Upper lobe of left lung (tissue), 6 donors: Measurements from ENCODE around the gene KSR2. TPM values are rescaled to one million over a fixed set of nuclear protein-coding genes. Genes with fewer than 3 reads are reported as not detected.

Experiments
- ATAC-seq, 2 donors: fragments of 200-7000 bp; cut with Tn5 transposase; one replicate each; pipeline ENCODE4 v1.9.1; 2022; ENCODE audit warnings: mild to moderate bottlenecking in 2 of 2, moderate library complexity in 2 of 2; ENCODE audit not compliant: low FRiP score in 2 of 2
- DNase-seq, 2 donors: peaks; one replicate each; pipeline ENCODE4 v3.0.0-alpha.2; 2019 to 2020
- H3K27ac ChIP-seq, 4 donors: fragments of 200-600 bp; sonication (generic); one replicate each; pipeline ENCODE4 v1.5.1; 2016 to 2019
- H3K27me3 ChIP-seq, 4 donors: fragments of 200-600 bp; sonication (generic); one replicate each; pipeline ENCODE4 v1.5.1; 2017 to 2019
- H3K36me3 ChIP-seq, 4 donors: fragments of 200-600 bp; sonication (generic); one replicate each; pipeline ENCODE4 v1.5.1; 2016 to 2019
- H3K4me1 ChIP-seq, 4 donors: fragments of 200-600 bp; sonication (generic); one replicate each; pipeline ENCODE4 v1.5.1; 2018 to 2019
- H3K4me3 ChIP-seq, 4 donors: fragments of 200-600 bp; sonication (generic); one replicate each; pipeline ENCODE4 v1.5.1; 2017 to 2019; ENCODE audit warnings: mild to moderate bottlenecking in 2 of 4, moderate library complexity in 1 of 4
- H3K9me3 ChIP-seq, 4 donors: fragments of 200-600 bp; sonication (generic); one replicate each; pipeline ENCODE4 v1.5.1; 2018 to 2019
- EP300 ChIP-seq, 4 donors: sonication (generic); formaldehyde crosslinking; IDR thresholded peaks; one replicate each; pipeline ENCODE4 v1.5.1; 2017; ENCODE audit warnings: antibody characterized with exemption in 4 of 4, control low read depth in 2 of 4
- POLR2A ChIP-seq, 4 donors: fragments of 450-650 bp; IDR thresholded peaks; one replicate each; pipeline ENCODE4 v1.5.1; 2016 to 2017; ENCODE audit warnings: antibody characterized with exemption in 4 of 4, mild to moderate bottlenecking in 2 of 4
- POLR2AphosphoS5 ChIP-seq, 2 donors: sonication (generic); formaldehyde crosslinking; IDR thresholded peaks; one replicate each; pipeline ENCODE4 v1.5.1; 2017; ENCODE audit warnings: antibody characterized with exemption in 2 of 2
- WGBS, 2 donors: methylation state at CpG; one replicate each; pipeline ENCODE4 v1.1.5; 2017 to 2018; 5-methylcytosine and 5-hydroxymethylcytosine counted together
- total RNA-seq, 6 donors: library from RNA; depleted of rRNA in 4 of 6; stranded (reverse); fragments of >200 nt in 4 of 6; gene quantifications; one replicate each; pipeline versions ENCODE4 v1.1.0 to v1.2.1, GENCODE V29; 2016 to 2021
- TF ChIP-seq, protein P1 (sequence below), 6 experiments: fragments of 450-650 bp in 4 of 6; fragments of 200-600 bp in 2 of 6; sonication (generic) in 2 of 6; IDR thresholded peaks; one replicate each; pipeline ENCODE4 v1.5.1; 2016 to 2019; ENCODE audit warnings: antibody characterized with exemption in 6 of 6
- donor health status: DM: no; HTN: no; CAD: no; lungs with moderate emphysema.
- donor health status: DM: no; HTN: yes; CAD: no; lungs with severe emphysema.

The KSR2 gene
- total RNA-seq, 6 donors from 2014 or later, result 0.30 to 3.2 (median 0.85) TPM

GRCh38 chr12:117555889-117556288 is 412.9 kb downstream of the KSR2 start:
- Histone ChIP-seq H3K27me3 (no peaks in the 10 kb centered on the region), H3K9me3 (no peaks in the 10 kb centered on the region), H3K36me3 (no peaks in the 10 kb centered on the region), H3K4me1 (no peaks in the 10 kb centered on the region), H3K27ac (no peak overlapping the region), H3K4me3 (no peak overlapping the region)
- DNase-seq, result no peak
- no peak for ATAC-seq
- TF ChIP-seq POLR2A (IDR thresholded peaks at IDR 0.05), result no peak
- no peak for TF ChIP-seq POLR2AphosphoS5 (IDR thresholded peaks at IDR 0.05)
- TF ChIP-seq, protein P1, sequence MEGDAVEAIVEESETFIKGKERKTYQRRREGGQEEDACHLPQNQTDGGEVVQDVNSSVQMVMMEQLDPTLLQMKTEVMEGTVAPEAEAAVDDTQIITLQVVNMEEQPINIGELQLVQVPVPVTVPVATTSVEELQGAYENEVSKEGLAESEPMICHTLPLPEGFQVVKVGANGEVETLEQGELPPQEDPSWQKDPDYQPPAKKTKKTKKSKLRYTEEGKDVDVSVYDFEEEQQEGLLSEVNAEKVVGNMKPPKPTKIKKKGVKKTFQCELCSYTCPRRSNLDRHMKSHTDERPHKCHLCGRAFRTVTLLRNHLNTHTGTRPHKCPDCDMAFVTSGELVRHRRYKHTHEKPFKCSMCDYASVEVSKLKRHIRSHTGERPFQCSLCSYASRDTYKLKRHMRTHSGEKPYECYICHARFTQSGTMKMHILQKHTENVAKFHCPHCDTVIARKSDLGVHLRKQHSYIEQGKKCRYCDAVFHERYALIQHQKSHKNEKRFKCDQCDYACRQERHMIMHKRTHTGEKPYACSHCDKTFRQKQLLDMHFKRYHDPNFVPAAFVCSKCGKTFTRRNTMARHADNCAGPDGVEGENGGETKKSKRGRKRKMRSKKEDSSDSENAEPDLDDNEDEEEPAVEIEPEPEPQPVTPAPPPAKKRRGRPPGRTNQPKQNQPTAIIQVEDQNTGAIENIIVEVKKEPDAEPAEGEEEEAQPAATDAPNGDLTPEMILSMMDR (IDR thresholded peaks at IDR 0.05), result no peak
- no peak for TF ChIP-seq EP300 (IDR thresholded peaks at IDR 0.05)
- 75 to 88% methylated on average over 5 of the region's 5 CpGs for WGBS, 2 donors

DNA sequence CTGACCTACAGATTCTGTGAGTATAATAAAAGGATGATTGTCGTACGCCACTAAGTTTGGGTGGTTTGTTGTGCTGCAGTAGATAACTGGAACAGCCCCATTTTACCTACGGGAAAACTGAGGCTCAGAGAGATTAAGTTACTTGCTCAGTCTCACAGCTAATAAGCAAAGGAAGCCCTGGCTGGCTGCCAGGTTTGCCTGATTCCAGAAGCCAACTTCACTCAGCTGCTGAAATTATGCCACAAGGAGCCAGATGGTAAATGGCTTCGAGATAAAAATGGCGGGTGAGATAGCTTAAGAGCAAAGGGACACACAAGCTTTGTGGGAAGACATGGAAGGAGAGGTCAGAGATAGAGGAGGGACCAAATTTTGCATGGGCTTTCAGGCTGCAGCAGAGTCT is 415.8 kb downstream of the KSR2 start:
- Histone ChIP-seq H3K4me3 (no peak overlapping the region), H3K9me3 (no peaks in the 10 kb centered on the region), H3K27me3 (no peaks in the 10 kb centered on the region), H3K27ac (no peak overlapping the region), H3K36me3 (no peaks in the 10 kb centered on the region), H3K4me1 (no peaks in the 10 kb centered on the region)
- ATAC-seq, result no peak
- 76 to 87% methylated on average over 5 of the region's 5 CpGs for WGBS, 2 donors
- no peak for DNase-seq
- TF ChIP-seq POLR2A (IDR thresholded peaks at IDR 0.05), result no peak
- TF ChIP-seq, protein P1 (IDR thresholded peaks at IDR 0.05), result no peak
- TF ChIP-seq POLR2AphosphoS5 (IDR thresholded peaks at IDR 0.05), result no peak
- TF ChIP-seq EP300 (IDR thresholded peaks at IDR 0.05), result no peak

GRCh38 chr12:117551665-117552064 is 417.1 kb downstream of the KSR2 start:
- H3K36me3 ChIP-seq, result no peaks in the 10 kb centered on the region
- ATAC-seq, result no peak
- 58 to 70% methylated on average over 4 of the region's 4 CpGs for WGBS, 2 donors
- TF ChIP-seq POLR2A (IDR thresholded peaks at IDR 0.05), result no peak
- TF ChIP-seq EP300 (IDR thresholded peaks at IDR 0.05), result no peak
- TF ChIP-seq POLR2AphosphoS5 (IDR thresholded peaks at IDR 0.05), result no peak
- TF ChIP-seq, protein P1 (IDR thresholded peaks at IDR 0.05), result no peak
- H3K27me3 ChIP-seq, result no peaks in the 10 kb centered on the region
- H3K4me1 ChIP-seq, result no peaks in the 10 kb centered on the region
- no peak overlapping the region for H3K4me3 ChIP-seq
- no peaks in the 10 kb centered on the region for H3K9me3 ChIP-seq
- DNase-seq, result no peak
- H3K27ac ChIP-seq, result no peak overlapping the region

DNA sequence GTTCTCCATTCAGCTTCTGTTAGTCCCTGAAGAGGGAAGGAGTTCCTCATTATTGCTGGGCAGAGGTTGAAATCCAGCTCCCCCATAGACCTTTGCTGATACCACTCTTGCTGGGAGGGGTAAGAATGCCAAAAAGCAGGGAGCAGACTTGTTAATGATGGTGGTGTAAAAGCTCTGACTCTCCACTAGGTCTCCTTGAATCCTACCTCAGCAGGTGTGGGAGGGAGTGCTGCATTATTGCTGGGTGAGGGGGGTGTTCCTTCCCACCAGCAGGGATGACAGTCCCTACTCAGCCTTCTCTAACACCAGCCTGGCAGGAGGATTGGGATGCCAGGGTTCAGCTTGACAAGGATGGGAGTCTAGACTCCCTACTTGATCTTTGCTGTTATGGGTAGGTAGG is 421.6 kb downstream of the KSR2 start:
- Histone ChIP-seq H3K27me3 (no peaks in the 10 kb centered on the region), H3K9me3 (no peaks in the 10 kb centered on the region)

DNA sequence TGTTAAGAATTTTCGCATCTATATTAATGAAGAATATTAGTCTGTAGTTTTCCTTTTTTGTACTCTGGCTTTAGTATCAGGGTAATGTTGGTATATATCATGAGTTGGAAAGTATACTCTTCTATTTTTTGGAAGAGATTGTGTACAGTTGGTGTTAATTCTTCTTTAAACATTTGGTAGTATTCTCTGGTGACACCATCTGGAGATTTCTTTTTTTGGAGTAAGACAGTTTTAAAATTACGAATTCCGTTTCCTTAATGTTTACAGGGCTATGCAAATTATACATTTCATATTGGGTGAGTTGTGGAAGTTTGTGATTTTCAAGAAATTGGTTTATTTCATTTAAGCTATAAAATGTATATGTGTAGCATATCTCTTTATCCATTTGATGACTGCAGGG is 423.6 kb downstream of the KSR2 start:
- H3K4me1 ChIP-seq, result no peaks in the 10 kb centered on the region
- no peak for DNase-seq
- no peak overlapping the region for H3K27ac ChIP-seq
- H3K4me3 ChIP-seq, result no peak overlapping the region
- no peaks in the 10 kb centered on the region for H3K36me3 ChIP-seq
- no peaks in the 10 kb centered on the region for H3K27me3 ChIP-seq
- no peak for ATAC-seq
- H3K9me3 ChIP-seq, result no peaks in the 10 kb centered on the region
- 81 to 88% methylated on average over 3 of the region's 3 CpGs for WGBS, 2 donors
- no peak for TF ChIP-seq POLR2AphosphoS5 (IDR thresholded peaks at IDR 0.05)

More for the DNA sequence above, 421.6 kb downstream of the KSR2 start:
- ATAC-seq (no peak), DNase-seq (no peak)
- Histone ChIP-seq H3K4me1 (no peaks in the 10 kb centered on the region), H3K4me3 (no peak overlapping the region), H3K27ac (no peak overlapping the region), H3K36me3 (no peaks in the 10 kb centered on the region)
- TF ChIP-seq POLR2AphosphoS5 (IDR thresholded peaks at IDR 0.05), result no peak
- TF ChIP-seq POLR2A (IDR thresholded peaks at IDR 0.05), result no peak
- no peak for TF ChIP-seq EP300 (IDR thresholded peaks at IDR 0.05)
- TF ChIP-seq, protein P1 (IDR thresholded peaks at IDR 0.05), result no peak
